Neural progenitor cell (in vitro differentiated cells): ENCODE measurements around the gene STXBP5.

ENCODE experiments used
- EZH2 ChIP-seq: fragments of 200-600 bp; sonication (generic); IDR thresholded peaks from 2 replicates; pipeline ENCODE4 v1.6.1; 2017; ENCODE audit warnings: antibody characterized with exemption, mild to moderate bottlenecking, moderate library complexity
- EZH2phosphoT487 ChIP-seq: fragments of 200-600 bp; sonication (generic); IDR thresholded peaks from 2 replicates; pipeline ENCODE4 v1.6.1; 2017; ENCODE audit warnings: antibody characterized with exemption
- TF ChIP-seq, protein P1 (sequence below): fragments of 200-600 bp; sonication (generic); IDR thresholded peaks from 2 replicates; pipeline ENCODE4 v1.5.1; 2017; ENCODE audit warnings: antibody characterized with exemption, mild to moderate bottlenecking

GRCh38 chr6:147384737-147385710 lies 180.8 kb downstream of the STXBP5 start:
- TF ChIP-seq, protein P1, sequence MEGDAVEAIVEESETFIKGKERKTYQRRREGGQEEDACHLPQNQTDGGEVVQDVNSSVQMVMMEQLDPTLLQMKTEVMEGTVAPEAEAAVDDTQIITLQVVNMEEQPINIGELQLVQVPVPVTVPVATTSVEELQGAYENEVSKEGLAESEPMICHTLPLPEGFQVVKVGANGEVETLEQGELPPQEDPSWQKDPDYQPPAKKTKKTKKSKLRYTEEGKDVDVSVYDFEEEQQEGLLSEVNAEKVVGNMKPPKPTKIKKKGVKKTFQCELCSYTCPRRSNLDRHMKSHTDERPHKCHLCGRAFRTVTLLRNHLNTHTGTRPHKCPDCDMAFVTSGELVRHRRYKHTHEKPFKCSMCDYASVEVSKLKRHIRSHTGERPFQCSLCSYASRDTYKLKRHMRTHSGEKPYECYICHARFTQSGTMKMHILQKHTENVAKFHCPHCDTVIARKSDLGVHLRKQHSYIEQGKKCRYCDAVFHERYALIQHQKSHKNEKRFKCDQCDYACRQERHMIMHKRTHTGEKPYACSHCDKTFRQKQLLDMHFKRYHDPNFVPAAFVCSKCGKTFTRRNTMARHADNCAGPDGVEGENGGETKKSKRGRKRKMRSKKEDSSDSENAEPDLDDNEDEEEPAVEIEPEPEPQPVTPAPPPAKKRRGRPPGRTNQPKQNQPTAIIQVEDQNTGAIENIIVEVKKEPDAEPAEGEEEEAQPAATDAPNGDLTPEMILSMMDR, result no peak
- TF ChIP-seq EZH2phosphoT487 (no peak), EZH2 (no peak)
